Measurements from ENCODE around the gene ANKRD55. TPM values are rescaled to one million over a fixed set of nuclear protein-coding genes. Genes with fewer than 3 reads are reported as not detected.

ANKRD55 gene
- total and polyA plus RNA-seq, 10 donors, result 0.42 to 9.0 (median 2.3) TPM

- peak overlapping the region in 3 of 8 donors; percentile 7 to 45 (median 10) for H3K27ac ChIP-seq
- H3K4me3 ChIP-seq, result no peak overlapping the region
- H3K36me3 ChIP-seq, result no peaks in the 10 kb centered on the region
- DNase-seq, result no peak
- no peaks in the 10 kb centered on the region for H3K9me3 ChIP-seq
- 82 to 89% (median 86%) methylated on average over 7 of the region's 7 CpGs for WGBS, 5 donors
- intact Hi-C loops (cut with DNase I; ENCODE audit: low total_unique reads), result no loop called here
- H3K27me3 ChIP-seq (replicated peaks in 1 of 7), result no peaks in the 10 kb centered on the region
- TF ChIP-seq POLR2A (IDR thresholded peaks at IDR 0.05) (no peak), POLR2AphosphoS5 (IDR thresholded peaks at IDR 0.05) (no peak), CTCF (IDR thresholded peaks at IDR 0.05 in 8 of 11, conservative IDR thresholded peaks at IDR 0.05 in 3 of 11) (no peak)
- peaks cover 0 to 20% (median 14%) of the 10 kb centered on the region in 6 donors for H3K4me1 ChIP-seq
Observed at GRCh38 chr5:56090793-56091460, 142.2 kb downstream of the ANKRD55 start.

- Histone ChIP-seq H3K9me3 (no peaks in the 10 kb centered on the region), H3K27me3 (replicated peaks in 1 of 7) (no peaks in the 10 kb centered on the region), H3K4me3 (no peak overlapping the region), H3K27ac (no peak overlapping the region), H3K4me1 (peaks cover 0 to 33% (median 21%) of the 10 kb centered on the region in 6 donors), H3K36me3 (no peaks in the 10 kb centered on the region)
- TF ChIP-seq POLR2A (IDR thresholded peaks at IDR 0.05) (no peak), POLR2AphosphoS5 (IDR thresholded peaks at IDR 0.05) (no peak)
- no peak for DNase-seq
- 69 to 87% (median 78%) methylated on average over 5 of the region's 5 CpGs for WGBS, 5 donors
- intact Hi-C loops (cut with DNase I; ENCODE audit: low total_unique reads), result no loop called here
Observed at GRCh38 chr5:56088967-56089829, 143.9 kb downstream of the ANKRD55 start.

GRCh38 chr5:56088431-56088949 lies 144.6 kb downstream of the ANKRD55 start:
- TF ChIP-seq CTCF (IDR thresholded peaks at IDR 0.05 in 8 of 11, conservative IDR thresholded peaks at IDR 0.05 in 3 of 11) (no peak), POLR2A (IDR thresholded peaks at IDR 0.05) (no peak), POLR2AphosphoS5 (IDR thresholded peaks at IDR 0.05) (no peak)
- WGBS, 5 donors, result 72 to 96% (median 89%) methylated on average over 4 of the region's 4 CpGs
- Histone ChIP-seq H3K4me1 (peaks cover 0 to 33% (median 21%) of the 10 kb centered on the region in 6 donors), H3K4me3 (no peak overlapping the region), H3K9me3 (no peaks in the 10 kb centered on the region), H3K27me3 (replicated peaks in 1 of 7) (no peaks in the 10 kb centered on the region), H3K36me3 (no peaks in the 10 kb centered on the region), H3K27ac (no peak overlapping the region)
- DNase-seq, result no peak
- intact Hi-C loops (cut with DNase I; ENCODE audit: low total_unique reads), result no loop called here

GRCh38 chr5:56085193-56085592 lies 147.9 kb downstream of the ANKRD55 start:
- intact Hi-C loops (cut with DNase I; ENCODE audit: low total_unique reads), result no loop called here
- no peaks in the 10 kb centered on the region for H3K36me3 ChIP-seq
- peaks cover 0 to 23% (median 13%) of the 10 kb centered on the region in 6 donors for H3K4me1 ChIP-seq
- WGBS, 5 donors, result 23 to 31% (median 27%) methylated on average over 3 of the region's 3 CpGs
- H3K4me3 ChIP-seq, result no peak overlapping the region
- no peaks in the 10 kb centered on the region for H3K9me3 ChIP-seq
- no peaks in the 10 kb centered on the region for H3K27me3 ChIP-seq (replicated peaks in 1 of 7)
- H3K27ac ChIP-seq, result peak overlapping the region in 7 of 8 donors; percentile 21 to 63 (median 50)
- no peak for DNase-seq
- no peak for TF ChIP-seq POLR2AphosphoS5 (IDR thresholded peaks at IDR 0.05)
